DMS 273 (cell line): ENCODE measurements around the gene PSG5.
"Not testable (repeated sequence)": the region's sequence is repeated elsewhere in the genome, so short reads cannot be mapped to it uniquely, and the experiment has no call there.

Source experiments
- DNase-seq: peaks from one replicate; lab custom pipeline; 2025; ENCODE audit not compliant: unreplicated experiment; lab: John Stamatoyannopoulos, UW

Gene PSG5

DNA sequence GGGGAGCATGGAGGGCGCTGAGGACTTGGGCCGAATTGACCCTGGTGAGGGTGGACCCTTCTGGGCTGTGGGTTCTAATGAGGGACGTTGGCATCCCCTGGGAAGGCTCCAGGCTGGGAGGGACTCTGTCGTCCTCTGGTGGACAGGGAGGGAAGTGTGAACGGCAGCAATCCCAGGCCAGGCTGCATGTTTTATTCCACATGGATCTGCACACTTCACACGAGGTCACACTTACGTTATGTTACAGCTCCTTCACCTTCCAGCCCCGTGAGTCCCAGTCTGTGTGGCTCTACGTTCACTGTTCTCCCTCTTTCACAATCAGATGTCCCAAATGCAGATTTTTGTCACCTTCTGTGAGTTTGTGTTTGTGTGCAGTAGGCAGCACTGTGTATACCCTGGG is 1.8 kb upstream of the PSG5 start:
- not testable (repeated sequence) for DNase-seq

DNA sequence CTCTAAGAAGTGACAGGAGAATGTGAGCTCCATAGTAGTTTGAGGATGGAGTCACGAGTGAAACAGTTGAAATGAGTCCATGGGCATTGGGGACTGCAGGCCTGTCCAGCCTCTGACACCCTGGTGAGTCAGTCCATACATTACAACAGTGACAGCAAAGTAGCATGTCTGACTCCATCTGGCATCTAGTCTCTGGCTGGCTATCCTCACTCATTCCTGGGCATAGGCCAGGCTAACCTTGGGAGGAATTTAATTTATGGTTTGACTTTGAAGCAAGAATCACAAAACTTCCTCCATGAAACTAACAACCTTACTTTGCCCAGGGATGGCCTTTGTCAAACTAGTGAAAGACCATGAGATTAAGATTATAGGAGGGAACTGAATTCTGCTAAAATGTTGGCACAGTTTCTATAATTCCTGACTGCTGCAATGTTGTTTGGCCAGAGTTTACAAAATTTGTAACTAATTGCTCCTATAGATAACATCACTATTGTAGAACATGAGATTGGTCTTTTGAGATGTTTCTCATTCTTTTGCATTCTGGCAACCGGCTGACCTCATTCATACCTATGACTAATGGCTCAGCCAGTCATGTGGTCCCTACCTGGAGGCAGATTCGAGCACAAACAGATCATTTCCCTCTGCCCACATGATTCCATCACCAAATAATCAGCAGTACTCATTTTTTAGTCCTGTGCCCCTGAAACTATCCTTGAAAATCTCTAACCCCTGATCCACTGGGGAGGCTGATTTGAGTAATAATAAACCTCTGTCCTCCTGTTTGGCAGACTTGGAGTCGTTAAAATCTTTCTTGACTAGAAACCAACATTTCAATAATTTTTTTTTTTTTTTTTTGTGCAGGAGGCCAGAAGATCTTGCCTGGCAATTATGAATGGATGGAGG is 4.2 kb downstream of the PSG5 start:
- DNase-seq, result not testable (repeated sequence)

DNA sequence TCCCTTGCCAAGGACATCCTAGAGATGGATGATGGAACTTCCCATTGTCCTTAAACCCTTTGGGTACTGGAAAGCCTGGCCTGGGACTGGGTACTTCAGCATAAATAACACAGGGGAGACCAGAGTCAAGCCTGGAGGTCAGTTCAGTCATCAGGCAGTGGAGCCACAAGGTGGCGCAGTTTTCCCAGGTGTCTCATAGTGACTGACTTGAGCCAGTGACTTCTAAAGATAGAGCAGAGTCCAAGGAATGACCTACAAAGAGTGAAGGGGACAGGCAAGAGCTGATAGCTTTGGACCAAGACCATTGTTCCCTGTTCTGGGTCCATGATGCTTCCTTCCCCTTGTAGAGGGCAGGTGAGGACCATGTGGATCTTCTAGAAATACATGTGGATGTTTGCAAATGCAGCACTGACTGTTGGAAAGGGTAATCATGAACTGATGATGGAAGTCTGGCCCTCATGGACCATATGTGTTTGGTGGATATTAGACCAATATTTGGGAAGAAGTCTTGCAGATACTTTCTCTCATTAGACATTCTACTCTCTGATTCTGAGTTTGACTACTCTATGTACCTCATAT is 6.7 kb downstream of the PSG5 start:
- not testable (repeated sequence) for DNase-seq

DNA sequence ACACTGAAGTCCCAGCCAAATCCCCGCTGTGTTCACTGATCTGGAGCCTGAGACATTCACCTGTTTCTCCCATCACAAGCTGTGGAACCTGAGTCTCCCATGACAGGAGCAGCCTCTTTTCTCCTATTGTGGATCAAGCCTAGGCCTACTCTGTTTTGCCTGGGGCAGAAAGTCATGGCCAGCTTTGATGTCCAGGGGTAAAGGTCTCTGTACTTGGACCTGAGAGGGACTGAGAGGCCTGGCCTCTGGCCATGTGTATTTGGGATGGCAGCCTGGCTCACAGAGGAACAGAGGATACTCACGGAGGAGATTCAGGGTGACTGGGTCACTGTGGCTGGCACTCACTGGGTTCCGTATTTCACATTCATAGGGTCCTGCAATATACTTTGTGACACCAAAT is 7.8 kb downstream of the PSG5 start:
- DNase-seq, result not testable (repeated sequence)

DNA sequence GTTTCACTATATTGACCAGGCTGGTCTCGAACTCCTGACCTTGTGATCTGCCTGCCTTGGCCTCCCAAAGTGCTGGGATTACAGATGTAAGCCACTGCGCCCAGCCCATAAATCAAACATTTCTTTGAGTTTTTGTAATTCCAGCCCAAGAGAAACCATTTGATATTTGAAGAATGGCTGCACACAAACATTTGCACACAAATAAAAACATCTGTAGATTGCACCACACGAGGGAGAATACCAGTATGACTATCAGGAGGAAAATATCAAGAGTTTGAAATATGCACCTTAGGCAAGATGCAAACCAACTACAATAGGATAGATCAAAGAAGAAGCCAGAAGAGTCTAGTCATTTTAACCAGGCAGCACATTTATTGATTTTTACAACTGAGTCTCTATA is 20.4 kb downstream of the PSG5 start:
- not testable (repeated sequence) for DNase-seq

DNA sequence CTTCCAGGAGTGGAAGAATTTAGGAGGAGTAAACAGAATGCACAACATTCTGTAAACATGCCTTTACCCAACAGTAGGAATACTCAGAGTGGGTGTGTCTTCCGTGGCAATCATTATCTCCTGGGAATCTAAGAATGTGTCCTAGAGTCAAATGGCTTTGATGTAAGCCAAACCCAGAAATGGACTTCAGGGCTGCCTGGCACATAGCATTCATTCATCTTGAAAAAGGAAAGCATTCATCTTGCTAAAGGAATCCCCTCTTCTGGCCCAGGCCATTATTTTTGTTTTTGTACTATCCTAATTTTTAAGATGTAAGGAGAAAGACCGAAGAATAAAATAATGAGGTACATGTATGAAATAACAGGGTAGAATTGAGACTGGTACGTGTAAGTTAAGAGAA is 23.2 kb downstream of the PSG5 start:
- DNase-seq, result not testable (repeated sequence)

DNA sequence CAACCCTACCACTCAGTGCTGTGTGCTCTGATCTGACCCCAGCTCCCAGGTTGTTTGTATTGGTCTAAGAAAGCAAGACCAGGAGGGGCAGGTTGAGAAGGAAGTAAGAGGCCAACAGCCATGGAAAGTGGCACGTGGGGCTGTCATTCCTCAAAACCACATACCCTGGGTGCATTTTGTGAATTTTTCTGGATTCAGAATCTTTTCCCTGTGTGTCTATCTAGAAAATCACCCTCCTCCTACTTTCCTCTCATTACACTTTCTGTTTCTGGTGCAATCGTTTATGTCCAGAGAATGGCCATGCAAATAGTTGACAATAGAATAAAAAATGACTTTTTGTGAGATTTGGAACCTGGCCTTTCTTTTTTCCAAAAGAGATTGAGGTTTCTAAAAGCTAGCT is 24.1 kb downstream of the PSG5 start:
- not testable (repeated sequence) for DNase-seq

DNA sequence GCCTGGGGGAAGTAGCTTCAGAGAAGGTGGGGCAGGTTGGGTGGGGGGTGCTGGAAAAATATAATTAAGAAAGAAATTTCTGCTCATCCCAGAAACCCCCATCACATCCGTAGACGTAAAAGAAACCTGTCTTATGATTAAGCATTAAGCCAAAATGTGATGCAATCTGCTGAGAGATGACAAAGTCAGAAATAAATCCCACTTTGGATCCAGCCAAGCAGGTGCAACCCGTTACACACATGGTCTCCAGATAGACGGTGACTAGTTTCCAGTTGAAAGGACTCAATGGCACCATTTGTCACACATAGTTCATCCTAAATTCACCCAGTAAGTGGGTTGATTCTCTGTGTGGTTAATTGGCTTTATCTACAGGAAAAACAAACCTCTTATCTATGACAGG is 34.1 kb downstream of the PSG5 start:
- DNase-seq, result no peak

DNA sequence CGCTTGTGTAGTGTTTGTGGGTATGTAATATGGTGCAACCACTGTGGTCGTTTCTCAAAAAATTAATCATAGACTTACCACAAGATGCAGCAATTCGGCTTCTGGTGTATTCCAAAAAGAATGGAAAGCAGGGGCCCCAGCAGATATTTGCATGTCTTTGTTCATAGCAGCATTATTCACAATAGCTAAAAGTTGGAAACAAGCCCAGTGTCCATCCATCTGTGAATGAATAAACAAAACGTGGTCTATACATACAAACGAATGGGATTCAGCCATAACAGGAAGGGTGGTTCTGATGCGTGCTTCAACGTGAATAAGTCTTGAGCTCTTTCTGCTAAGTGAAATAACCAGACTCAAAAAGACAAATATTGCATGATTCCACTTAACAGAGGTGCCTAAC is 36.5 kb downstream of the PSG5 start:
- not testable (repeated sequence) for DNase-seq

DNA sequence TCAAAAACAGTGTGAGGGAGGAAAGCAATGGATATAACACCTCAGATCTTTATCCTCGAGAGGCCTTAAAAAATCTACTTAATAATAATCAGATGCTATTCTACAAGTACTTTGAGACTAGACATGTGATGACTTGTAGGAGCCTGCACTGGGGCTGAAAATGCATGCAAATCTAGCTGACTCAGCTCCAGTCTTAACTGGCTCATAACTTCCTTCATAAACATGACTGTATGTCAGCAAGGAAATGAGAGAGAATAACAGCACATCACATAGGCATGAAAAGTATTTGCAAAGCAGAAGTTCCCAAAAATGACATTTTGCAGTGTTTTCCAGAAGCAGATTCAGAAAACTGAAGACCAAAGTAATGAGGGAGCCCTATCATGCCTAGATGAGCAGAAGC is 38.1 kb downstream of the PSG5 start:
- no peak for DNase-seq

DNA sequence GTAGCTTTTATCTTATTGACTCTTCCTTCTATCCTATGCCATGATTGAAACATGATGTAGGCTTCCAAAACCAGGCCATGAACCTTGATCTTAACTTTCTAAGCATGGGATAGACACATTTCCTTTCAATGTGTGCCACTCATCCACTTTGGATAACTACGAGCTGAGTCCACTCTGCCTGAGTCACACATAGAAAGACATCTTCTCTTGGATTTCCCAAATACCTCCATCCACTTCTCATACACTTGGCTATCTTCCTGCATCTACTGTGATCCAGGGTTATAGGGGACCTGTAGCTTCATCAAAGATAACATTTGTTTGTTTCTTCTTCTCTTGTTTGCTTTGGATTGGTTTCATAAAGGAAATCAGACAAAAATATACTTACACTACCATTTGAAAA is 44.6 kb downstream of the PSG5 start:
- not testable (repeated sequence) for DNase-seq

DNA sequence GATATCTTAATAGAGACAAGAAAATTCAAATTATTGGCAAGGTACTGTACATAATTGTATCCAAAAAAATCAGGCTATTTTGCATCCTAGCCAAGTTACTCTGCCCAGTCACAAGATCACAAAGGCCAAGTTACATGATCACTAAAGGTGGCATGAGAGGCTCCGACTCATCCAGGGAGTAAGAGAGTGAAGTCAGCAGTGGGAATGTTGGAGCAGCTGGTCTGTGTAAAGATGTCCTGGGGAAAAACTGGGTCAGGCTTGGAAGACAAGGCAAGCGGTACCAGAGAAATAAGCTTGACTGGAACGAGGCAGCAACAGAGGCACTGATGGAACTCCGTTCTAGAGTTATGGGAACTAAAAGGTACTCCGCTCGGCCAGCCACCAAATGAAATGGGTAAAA is 53.6 kb downstream of the PSG5 start:
- DNase-seq, result no peak

DNA sequence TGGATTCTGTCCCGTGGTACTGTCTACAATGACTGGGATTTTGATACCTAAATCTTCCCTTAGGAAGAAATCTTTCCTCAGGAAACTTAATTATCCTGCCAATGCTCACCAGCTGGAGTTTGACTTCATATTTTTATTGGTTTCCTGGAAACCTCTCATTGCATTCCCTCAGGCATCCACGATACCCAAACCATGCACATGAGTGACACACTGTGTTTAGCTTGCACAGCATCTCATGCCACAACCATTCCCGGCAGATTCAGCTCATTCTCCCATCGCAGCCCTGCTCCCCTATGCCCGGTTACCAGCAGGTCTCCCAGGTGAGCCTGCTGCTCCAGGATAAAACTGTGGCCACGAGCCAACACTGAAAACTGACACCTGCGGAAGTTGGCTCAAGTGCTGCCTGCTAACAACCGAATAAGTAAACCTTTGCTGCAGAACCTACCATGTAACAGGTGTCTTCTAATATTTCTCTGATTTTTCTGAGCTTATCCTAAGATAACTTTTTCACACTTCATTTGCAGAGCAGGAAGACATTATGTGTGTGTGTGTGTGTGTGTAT is 55.0 kb downstream of the PSG5 start:
- not testable (repeated sequence) for DNase-seq

DNA sequence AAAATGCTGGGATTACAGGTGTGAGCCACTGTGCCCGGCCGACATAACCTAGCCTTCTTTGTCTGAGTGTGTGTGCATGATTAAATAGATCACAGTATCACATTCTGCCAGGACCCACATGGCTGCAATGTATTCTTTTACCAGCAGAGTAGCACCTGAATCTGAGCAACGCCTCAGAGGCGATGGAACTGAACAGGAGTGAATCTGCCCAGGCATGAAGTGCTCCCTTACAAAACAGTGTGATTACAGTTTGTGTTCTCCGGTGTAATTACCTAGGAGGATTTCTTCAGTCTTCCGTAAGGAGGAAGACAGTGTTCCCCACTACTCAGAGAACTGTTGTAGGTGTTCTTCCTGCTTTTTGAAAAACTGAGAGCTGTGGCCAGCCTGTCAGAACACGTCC is 57.1 kb downstream of the PSG5 start:
- DNase-seq, result not testable (repeated sequence)

DNA sequence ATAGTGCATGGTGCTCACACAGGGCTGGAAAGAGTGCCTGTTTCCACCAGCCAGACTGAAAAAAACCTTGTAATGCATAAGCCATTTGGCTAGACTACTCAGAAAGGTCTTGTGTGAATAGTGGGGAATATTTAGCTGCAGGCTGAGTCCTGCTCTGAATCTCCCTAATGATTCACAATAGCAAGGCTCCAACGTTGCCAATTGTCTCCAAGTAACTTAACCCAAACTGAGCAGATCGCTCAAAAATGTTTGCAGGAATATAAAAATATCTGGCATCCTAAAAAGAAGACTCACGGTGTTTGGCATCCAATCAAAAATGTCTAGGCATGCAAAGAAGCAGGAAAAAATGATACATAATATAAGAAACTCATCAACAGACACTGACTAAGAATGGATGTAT is 59.0 kb downstream of the PSG5 start:
- DNase-seq, result not testable (repeated sequence)

DNA sequence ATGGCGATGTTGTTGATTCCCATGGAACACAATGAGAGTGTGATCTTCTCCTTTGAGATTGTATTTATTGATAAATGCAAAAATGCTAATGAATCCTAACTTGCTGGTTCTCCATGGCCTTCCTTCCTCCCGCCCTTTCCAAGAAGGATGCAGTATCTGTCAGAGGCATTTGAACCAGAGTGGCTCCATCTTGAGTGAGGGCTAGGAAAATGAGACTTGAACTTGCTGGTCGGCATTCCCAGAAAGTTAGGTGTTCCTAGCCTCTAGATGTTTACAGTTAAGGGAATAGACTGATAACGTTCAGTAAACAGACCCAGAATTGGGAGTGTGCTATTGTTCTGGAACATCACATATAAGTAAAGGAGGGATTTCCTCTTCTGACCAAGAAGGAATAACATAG is 59.6 kb downstream of the PSG5 start:
- no peak for DNase-seq

DNA sequence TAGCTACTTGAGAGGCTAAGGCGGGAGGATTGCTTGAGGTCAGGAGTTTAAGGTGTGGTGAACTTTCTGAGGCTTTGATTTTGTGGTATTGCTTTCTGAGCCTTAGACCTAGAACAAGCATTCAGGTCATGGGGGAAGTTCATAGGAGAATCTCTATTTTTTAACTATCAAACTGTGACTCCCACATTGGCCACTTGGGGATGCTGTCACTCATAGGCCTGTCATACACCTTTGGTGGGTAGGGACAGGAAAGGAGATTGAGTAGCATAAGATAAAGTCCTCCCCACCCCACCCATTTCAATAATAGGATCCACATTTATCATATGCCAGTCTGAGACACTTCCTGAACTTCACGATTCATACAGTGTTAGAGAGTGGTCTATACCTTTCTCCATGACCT is 62.0 kb downstream of the PSG5 start:
- no peak for DNase-seq

DNA sequence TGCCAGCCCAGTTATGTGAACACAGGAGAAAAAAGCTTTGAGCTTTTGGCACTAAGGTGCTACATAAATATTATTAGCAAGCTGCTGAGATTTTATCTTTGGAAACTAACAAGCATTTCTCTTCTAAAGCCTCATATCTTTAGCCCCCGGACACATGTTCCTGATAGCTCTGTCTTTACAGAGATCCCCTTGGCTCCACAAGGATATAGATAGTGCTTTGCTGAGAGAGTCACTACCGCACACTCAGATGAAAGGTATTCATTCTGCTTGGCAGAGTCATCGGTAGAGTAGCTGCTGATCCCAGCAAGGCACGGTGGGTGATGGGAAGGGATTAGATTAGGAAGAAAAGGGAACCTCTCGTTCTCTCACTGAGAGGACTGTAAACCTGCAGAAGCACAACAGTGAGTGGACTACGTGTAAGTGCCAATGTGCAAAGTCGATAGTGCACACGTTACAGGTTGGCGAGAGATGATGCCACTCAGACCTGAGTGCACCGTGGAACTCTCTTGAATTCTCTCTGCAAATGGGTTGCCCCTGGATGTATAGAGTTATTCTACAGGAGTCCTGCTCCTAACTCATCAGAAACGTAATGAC is 65.8 kb downstream of the PSG5 start:
- not testable (repeated sequence) for DNase-seq

DNA sequence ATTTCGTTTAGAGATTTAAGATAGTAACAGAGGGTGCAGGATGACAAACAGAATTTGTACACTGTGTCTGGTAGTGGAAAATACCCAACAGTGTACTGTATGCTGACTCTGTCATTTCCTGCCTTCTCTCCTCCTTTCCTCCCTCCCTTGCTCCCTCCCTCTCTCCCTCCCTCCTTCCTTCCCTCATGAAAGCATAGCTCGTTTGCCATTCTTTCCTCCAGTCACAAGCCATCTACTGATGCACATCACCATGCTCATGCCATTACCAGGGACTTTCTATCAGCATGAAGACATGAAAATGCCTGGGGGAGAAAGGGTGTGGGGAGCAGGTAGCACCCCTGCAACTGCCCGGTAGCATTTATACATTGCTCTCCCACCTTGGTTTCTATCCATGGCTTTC is 66.8 kb downstream of the PSG5 start:
- not testable (repeated sequence) for DNase-seq
